HepG2 (cell line): Measurements from ENCODE around the gene GPR137. TPM values are rescaled to one million over a fixed set of nuclear protein-coding genes. Genes with fewer than 3 reads are reported as not detected.

Source experiments
- ESRRA ChIP-seq: sonication (generic); formaldehyde crosslinking; IDR thresholded peaks from 2 replicates; pipeline ENCODE4 v1.5.1; 2020; ENCODE audit warnings: mild to moderate bottlenecking, low read depth, missing genetic modification reagents
- HNRNPK ChIP-seq: fragments of 200-400 bp; formaldehyde crosslinking; IDR thresholded peaks from 2 replicates; pipeline ENCODE4 v1.6.1; 2018; ENCODE audit warnings: low read length, low read depth, moderate library complexity, mild to moderate bottlenecking; ENCODE audit not compliant: poor library complexity, severe bottlenecking
- HOXD1 ChIP-seq: sonication (generic); formaldehyde crosslinking; IDR thresholded peaks from 2 replicates; pipeline ENCODE4 v1.5.0; 2020; ENCODE audit warnings: missing genetic modification reagents
- LCORL ChIP-seq, 2 experiments: fragments of 450-650 bp in 1 of 2; sonication (generic) in 1 of 2; formaldehyde crosslinking in 1 of 2; IDR thresholded peaks; 2 replicates each; pipeline versions ENCODE4 v1.5.0 to v1.6.1; 2017 to 2020; ENCODE audit warnings: antibody characterized with exemption in 1 of 2, missing genetic modification reagents in 1 of 2
- MXI1 ChIP-seq: IDR thresholded peaks from 3 replicates; pipeline ENCODE4 v1.6.1; 2012; ENCODE audit warnings: low read depth, low read length, inconsistent platforms, borderline replicate concordance
- RBAK ChIP-seq: sonication (generic); formaldehyde crosslinking; IDR thresholded peaks from 2 replicates; pipeline ENCODE4 v1.5.1; 2020; ENCODE audit warnings: mild to moderate bottlenecking, missing genetic modification reagents
- SOX13 ChIP-seq, 3 experiments: fragments of 450-650 bp in 1 of 3; sonication (generic) in 1 of 3; formaldehyde crosslinking in 1 of 3; IDR thresholded peaks in 2 of 3; conservative IDR thresholded peaks in 1 of 3; 2 replicates each; pipeline versions ENCODE4 v1.5.0 to v1.6.1; 2016 to 2020; ENCODE audit warnings: antibody characterized with exemption in 1 of 3, mild to moderate bottlenecking in 1 of 3, missing compliant biosample characterization in 1 of 3, missing genetic modification reagents in 1 of 3, moderate library complexity in 1 of 3
- ZMAT3 ChIP-seq: sonication (generic); formaldehyde crosslinking; conservative IDR thresholded peaks from 2 replicates; pipeline ENCODE4 v1.7.0; 2021; ENCODE audit warnings: missing genetic modification reagents
- ZNF121 ChIP-seq: sonication (generic); formaldehyde crosslinking; IDR thresholded peaks from 2 replicates; pipeline ENCODE4 v1.5.0; 2020; ENCODE audit warnings: mild to moderate bottlenecking, missing genetic modification reagents
- ZNF317 ChIP-seq: sonication (generic); formaldehyde crosslinking; IDR thresholded peaks from 2 replicates; pipeline ENCODE4 v1.5.0; 2020; ENCODE audit warnings: mild to moderate bottlenecking, missing genetic modification reagents
- ZNF75D ChIP-seq: sonication (generic); formaldehyde crosslinking; IDR thresholded peaks from 2 replicates; pipeline ENCODE4 v1.8.1; 2023; ENCODE audit warnings: missing genetic modification reagents, mild to moderate bottlenecking, borderline replicate concordance
- ZNF879 ChIP-seq: sonication (generic); formaldehyde crosslinking; IDR thresholded peaks from 2 replicates; pipeline ENCODE4 v1.8.1; 2023; ENCODE audit warnings: missing genetic modification reagents
- ZSCAN22 ChIP-seq: sonication (generic); formaldehyde crosslinking; IDR thresholded peaks from 2 replicates; pipeline ENCODE4 v1.4.0; 2020; ENCODE audit warnings: mild to moderate bottlenecking, missing genetic modification reagents
- ZSCAN31 ChIP-seq: sonication (generic); formaldehyde crosslinking; IDR thresholded peaks from 2 replicates; pipeline ENCODE4 v1.5.0; 2020; ENCODE audit warnings: low read depth, mild to moderate bottlenecking, missing genetic modification reagents
- polyA plus RNA-seq, 8 experiments: library from polyadenylated mRNA; depleted of rRNA in 3 of 8; stranded (reverse) in 7 of 8; unstranded in 1 of 8; fragments of >200 nt; fragmentation: Illumina TruSeq in 4 of 8; extraction: Trizol in 4 of 8; gene quantifications; 2 replicates each; pipeline versions ENCODE4 v1.2.1 to v1.2.3, GENCODE V29; 2011 to 2016; ENCODE audit warnings: low read depth in 4 of 8, missing spikeins in 1 of 8, mixed read lengths in 1 of 8; ENCODE audit not compliant: insufficient read depth in 1 of 8
- total RNA-seq, 5 experiments: library from RNA; depleted of rRNA; stranded (reverse); fragments of >200 nt; fragmentation: Illumina TruSeq; extraction: Trizol; gene quantifications; 2 replicates each; pipeline ENCODE4 v1.2.3, GENCODE V29; 2016; ENCODE audit warnings: low read depth in 1 of 5
- TF ChIP-seq, protein P1 (sequence below): sonication (generic); formaldehyde crosslinking; IDR thresholded peaks from 2 replicates; pipeline ENCODE4 v1.4.0; 2020; ENCODE audit warnings: missing genetic modification reagents, mild to moderate bottlenecking, borderline replicate concordance
- TF ChIP-seq, protein P2 (sequence below): sonication (generic); formaldehyde crosslinking; IDR thresholded peaks from 2 replicates; pipeline ENCODE4 v1.5.0; 2020; ENCODE audit warnings: missing genetic modification reagents, mild to moderate bottlenecking, borderline replicate concordance
- TF ChIP-seq, protein P3 (sequence below): IDR thresholded peaks from 2 replicates; pipeline ENCODE4 v1.6.1; 2012; ENCODE audit warnings: low read depth, low read length, improper control_type of control experiment
- TF ChIP-seq, protein P4 (sequence below): sonication (generic); formaldehyde crosslinking; IDR thresholded peaks from 2 replicates; pipeline ENCODE4 v1.4.0; 2020; ENCODE audit warnings: low read depth, mild to moderate bottlenecking, missing genetic modification reagents
- TF ChIP-seq, protein P5 (sequence below): sonication (generic); formaldehyde crosslinking; IDR thresholded peaks from 2 replicates; pipeline ENCODE4 v1.4.0; 2020; ENCODE audit warnings: missing genetic modification reagents

GPR137 gene
- total and polyA plus RNA-seq, 2 of the 13 experiments (the other 11 are each of a cell fraction or from before 2014, with no cell fraction given): 8.5 to 13.2 TPM

DNA sequence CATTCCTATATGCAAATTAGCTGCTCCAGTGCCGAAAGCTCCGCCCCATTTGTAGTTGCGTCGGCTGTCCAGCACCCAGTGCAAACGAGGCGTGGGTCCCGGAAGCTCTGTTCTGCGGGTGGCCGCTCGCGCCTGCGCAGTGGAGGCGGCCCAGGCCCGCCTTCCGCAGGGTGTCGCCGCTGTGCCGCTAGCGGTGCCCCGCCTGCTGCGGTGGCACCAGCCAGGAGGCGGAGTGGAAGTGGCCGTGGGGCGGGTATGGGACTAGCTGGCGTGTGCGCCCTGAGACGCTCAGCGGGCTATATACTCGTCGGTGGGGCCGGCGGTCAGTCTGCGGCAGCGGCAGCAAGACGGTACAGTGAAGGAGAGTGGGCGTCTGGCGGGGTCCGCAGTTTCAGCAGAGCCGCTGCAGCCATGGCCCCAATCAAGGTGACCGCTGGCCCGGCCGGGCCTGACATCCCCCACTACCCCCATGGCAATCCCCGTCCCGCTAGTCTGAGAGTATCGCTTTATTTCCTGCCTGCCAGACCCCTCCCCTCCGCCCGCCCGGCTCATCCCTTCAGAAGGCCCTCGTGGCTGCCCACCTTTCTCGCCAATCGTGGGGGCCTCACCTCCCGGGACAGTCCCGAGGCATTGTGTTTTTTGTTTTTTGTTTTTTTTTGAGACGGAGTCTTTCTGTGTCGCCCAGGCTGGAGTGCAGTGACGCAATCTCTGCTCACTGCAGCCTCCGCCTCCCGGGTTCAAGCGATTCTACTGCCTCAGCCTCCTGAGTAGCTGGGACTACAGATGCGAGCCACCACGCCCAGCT, 32.5 kb downstream of the GPR137 start, which contains the start of gene PRDX5 (continued):
- TF ChIP-seq, protein P1, sequence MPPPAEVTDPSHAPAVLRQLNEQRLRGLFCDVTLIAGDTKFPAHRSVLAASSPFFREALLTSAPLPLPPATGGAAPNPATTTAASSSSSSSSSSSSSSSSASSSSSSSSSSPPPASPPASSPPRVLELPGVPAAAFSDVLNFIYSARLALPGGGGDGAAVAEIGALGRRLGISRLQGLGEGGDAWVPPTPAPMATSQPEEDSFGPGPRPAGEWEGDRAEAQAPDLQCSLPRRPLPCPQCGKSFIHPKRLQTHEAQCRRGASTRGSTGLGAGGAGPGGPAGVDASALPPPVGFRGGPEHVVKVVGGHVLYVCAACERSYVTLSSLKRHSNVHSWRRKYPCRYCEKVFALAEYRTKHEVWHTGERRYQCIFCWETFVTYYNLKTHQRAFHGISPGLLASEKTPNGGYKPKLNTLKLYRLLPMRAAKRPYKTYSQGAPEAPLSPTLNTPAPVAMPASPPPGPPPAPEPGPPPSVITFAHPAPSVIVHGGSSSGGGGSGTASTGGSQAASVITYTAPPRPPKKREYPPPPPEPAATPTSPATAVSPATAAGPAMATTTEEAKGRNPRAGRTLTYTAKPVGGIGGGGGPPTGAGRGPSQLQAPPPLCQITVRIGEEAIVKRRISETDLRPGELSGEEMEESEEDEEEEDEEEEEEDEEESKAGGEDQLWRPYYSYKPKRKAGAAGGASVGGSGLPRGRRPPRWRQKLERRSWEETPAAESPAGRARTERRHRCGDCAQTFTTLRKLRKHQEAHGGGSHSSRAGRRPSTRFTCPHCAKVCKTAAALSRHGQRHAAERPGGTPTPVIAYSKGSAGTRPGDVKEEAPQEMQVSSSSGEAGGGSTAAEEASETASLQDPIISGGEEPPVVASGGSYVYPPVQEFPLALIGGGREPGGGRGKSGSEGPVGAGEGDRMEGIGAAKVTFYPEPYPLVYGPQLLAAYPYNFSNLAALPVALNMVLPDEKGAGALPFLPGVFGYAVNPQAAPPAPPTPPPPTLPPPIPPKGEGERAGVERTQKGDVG (CRISPR knock-in tag): no peak
- TF ChIP-seq RBAK (CRISPR knock-in tag) (no peak), ZSCAN31 (CRISPR knock-in tag) (peak; percentile 75; the same call in 1 of the 2 replicates), ZNF879 (CRISPR knock-in tag) (no peak), ZSCAN22 (CRISPR knock-in tag) (no peak), ZMAT3 (CRISPR knock-in tag) (peak; percentile 24; the same call in 1 of the 2 replicates), ZNF75D (CRISPR knock-in tag) (no peak), HNRNPK (peak; percentile 71), HOXD1 (CRISPR knock-in tag) (peak; percentile 67; the same call in 1 of the 2 replicates), SOX13 (IDR thresholded peaks at IDR 0.05) (no peak), SOX13 (CRISPR knock-in tag; conservative IDR thresholded peaks at IDR 0.05 in 1 of 2, IDR thresholded peaks at IDR 0.05 in 1 of 2) (no peak), LCORL (IDR thresholded peaks at IDR 0.05) (no peak), LCORL (CRISPR knock-in tag; IDR thresholded peaks at IDR 0.05) (peak; percentile 89), ZNF317 (CRISPR knock-in tag) (peak; percentile 36; the same call in 1 of the 2 replicates), ZNF121 (no peak), MXI1 (peak; percentile 70; the same call in 1 of the 3 replicates), ESRRA (CRISPR knock-in tag) (peak; percentile 56; the same call in 1 of the 2 replicates)
- TF ChIP-seq, protein P2, sequence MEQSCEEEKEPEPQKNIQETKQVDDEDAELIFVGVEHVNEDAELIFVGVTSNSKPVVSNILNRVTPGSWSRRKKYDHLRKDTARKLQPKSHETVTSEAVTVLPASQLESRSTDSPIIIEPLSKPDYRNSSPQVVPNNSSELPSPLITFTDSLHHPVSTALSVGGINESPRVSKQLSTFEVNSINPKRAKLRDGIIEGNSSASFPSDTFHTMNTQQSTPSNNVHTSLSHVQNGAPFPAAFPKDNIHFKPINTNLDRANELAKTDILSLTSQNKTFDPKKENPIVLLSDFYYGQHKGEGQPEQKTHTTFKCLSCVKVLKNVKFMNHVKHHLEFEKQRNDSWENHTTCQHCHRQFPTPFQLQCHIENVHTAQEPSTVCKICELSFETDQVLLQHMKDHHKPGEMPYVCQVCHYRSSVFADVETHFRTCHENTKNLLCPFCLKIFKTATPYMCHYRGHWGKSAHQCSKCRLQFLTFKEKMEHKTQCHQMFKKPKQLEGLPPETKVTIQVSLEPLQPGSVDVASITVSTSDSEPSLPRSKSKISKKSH (CRISPR knock-in tag): peak; percentile 56; the same call in 1 of the 2 replicates
- TF ChIP-seq, protein P3, sequence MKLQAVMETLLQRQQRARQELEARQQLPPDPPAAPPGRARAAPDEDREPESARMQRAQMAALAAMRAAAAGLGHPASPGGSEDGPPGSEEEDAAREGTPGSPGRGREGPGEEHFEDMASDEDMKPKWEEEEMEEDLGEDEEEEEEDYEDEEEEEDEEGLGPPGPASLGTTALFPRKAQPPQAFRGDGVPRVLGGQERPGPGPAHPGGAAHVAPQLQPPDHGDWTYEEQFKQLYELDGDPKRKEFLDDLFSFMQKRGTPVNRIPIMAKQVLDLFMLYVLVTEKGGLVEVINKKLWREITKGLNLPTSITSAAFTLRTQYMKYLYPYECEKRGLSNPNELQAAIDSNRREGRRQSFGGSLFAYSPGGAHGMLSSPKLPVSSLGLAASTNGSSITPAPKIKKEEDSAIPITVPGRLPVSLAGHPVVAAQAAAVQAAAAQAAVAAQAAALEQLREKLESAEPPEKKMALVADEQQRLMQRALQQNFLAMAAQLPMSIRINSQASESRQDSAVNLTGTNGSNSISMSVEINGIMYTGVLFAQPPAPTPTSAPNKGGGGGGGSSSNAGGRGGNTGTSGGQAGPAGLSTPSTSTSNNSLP: no peak; the same call in 1 of the 2 replicates
- TF ChIP-seq, protein P4, sequence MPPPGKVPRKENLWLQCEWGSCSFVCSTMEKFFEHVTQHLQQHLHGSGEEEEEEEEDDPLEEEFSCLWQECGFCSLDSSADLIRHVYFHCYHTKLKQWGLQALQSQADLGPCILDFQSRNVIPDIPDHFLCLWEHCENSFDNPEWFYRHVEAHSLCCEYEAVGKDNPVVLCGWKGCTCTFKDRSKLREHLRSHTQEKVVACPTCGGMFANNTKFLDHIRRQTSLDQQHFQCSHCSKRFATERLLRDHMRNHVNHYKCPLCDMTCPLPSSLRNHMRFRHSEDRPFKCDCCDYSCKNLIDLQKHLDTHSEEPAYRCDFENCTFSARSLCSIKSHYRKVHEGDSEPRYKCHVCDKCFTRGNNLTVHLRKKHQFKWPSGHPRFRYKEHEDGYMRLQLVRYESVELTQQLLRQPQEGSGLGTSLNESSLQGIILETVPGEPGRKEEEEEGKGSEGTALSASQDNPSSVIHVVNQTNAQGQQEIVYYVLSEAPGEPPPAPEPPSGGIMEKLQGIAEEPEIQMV (CRISPR knock-in tag): no peak
- TF ChIP-seq, protein P5, sequence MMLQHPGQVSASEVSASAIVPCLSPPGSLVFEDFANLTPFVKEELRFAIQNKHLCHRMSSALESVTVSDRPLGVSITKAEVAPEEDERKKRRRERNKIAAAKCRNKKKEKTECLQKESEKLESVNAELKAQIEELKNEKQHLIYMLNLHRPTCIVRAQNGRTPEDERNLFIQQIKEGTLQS (CRISPR knock-in tag): peak; percentile 36; the same call in 1 of the 2 replicates
